ENCODE results near the gene ANAPC1.
"Not testable (repeated sequence)": the region's sequence is repeated elsewhere in the genome, so short reads cannot be mapped to it uniquely, and the experiment has no call there.

ANAPC1 gene

GRCh38 chr2:111790633-111791032, 93.4 kb downstream of the ANAPC1 start:
- not testable (repeated sequence) for H3K4me3 ChIP-seq (replicated peaks in 1 of 2; ENCODE audit: low read depth in 2 of 2, low read length in 2 of 2); DNase-seq (ENCODE audit: low read depth in 2 of 2)

GRCh38 chr2:111784081-111784480, 99.9 kb downstream of the ANAPC1 start:
- not testable (repeated sequence) for DNase-seq (ENCODE audit: low read depth in 2 of 2); H3K4me3 ChIP-seq (replicated peaks in 1 of 2; ENCODE audit: low read depth in 2 of 2, low read length in 2 of 2)

- DNase-seq (ENCODE audit: low read depth in 2 of 2); H3K4me3 ChIP-seq (replicated peaks in 1 of 2; ENCODE audit: low read depth in 2 of 2, low read length in 2 of 2): not testable (repeated sequence)
Observed at GRCh38 chr2:111782195-111782594, 101.8 kb downstream of the ANAPC1 start.

GRCh38 chr2:111781443-111782094, 102.4 kb downstream of the ANAPC1 start:
- not testable (repeated sequence) for DNase-seq (ENCODE audit: low read depth in 2 of 2); H3K4me3 ChIP-seq (replicated peaks in 1 of 2; ENCODE audit: low read depth in 2 of 2, low read length in 2 of 2)

- H3K4me3 ChIP-seq (replicated peaks in 1 of 2; ENCODE audit: low read depth in 2 of 2, low read length in 2 of 2); DNase-seq (ENCODE audit: low read depth in 2 of 2): not testable (repeated sequence)
Observed at GRCh38 chr2:111777155-111777554, 106.8 kb downstream of the ANAPC1 start.

GRCh38 chr2:111776296-111776695, 107.7 kb downstream of the ANAPC1 start:
- not testable (repeated sequence) for H3K4me3 ChIP-seq (replicated peaks in 1 of 2; ENCODE audit: low read depth in 2 of 2, low read length in 2 of 2); DNase-seq (ENCODE audit: low read depth in 2 of 2)

GRCh38 chr2:111772180-111772579, 111.8 kb downstream of the ANAPC1 start:
- not testable (repeated sequence) for H3K4me3 ChIP-seq (replicated peaks in 1 of 2; ENCODE audit: low read depth in 2 of 2, low read length in 2 of 2)

GRCh38 chr2:111770916-111771658, 112.9 kb downstream of the ANAPC1 start:
- not testable (repeated sequence) for H3K4me3 ChIP-seq (replicated peaks in 1 of 2; ENCODE audit: low read depth in 2 of 2, low read length in 2 of 2); DNase-seq (ENCODE audit: low read depth in 2 of 2)

More at GRCh38 chr2:111772180-111772579, 111.8 kb downstream of the ANAPC1 start:
- not testable (repeated sequence) for DNase-seq (ENCODE audit: low read depth in 2 of 2)

- not testable (repeated sequence) for H3K4me3 ChIP-seq (replicated peaks in 1 of 2; ENCODE audit: low read depth in 2 of 2, low read length in 2 of 2); DNase-seq (ENCODE audit: low read depth in 2 of 2)
Observed at GRCh38 chr2:111768266-111769190, 115.5 kb downstream of the ANAPC1 start.

GRCh38 chr2:111767087-111767486, 116.9 kb downstream of the ANAPC1 start:
- not testable (repeated sequence) for H3K4me3 ChIP-seq (replicated peaks in 1 of 2; ENCODE audit: low read depth in 2 of 2, low read length in 2 of 2); DNase-seq (ENCODE audit: low read depth in 2 of 2)

GRCh38 chr2:111766295-111766694, 117.7 kb downstream of the ANAPC1 start:
- H3K4me3 ChIP-seq (replicated peaks in 1 of 2; ENCODE audit: low read depth in 2 of 2, low read length in 2 of 2); DNase-seq (ENCODE audit: low read depth in 2 of 2): not testable (repeated sequence)

- not testable (repeated sequence) for DNase-seq (ENCODE audit: low read depth in 2 of 2); H3K4me3 ChIP-seq (replicated peaks in 1 of 2; ENCODE audit: low read depth in 2 of 2, low read length in 2 of 2)
Observed at GRCh38 chr2:111764151-111764550, 119.8 kb downstream of the ANAPC1 start.

GRCh38 chr2:111760697-111761284, 123.2 kb downstream of the ANAPC1 start:
- not testable (repeated sequence) for DNase-seq (ENCODE audit: low read depth in 2 of 2); H3K4me3 ChIP-seq (replicated peaks in 1 of 2; ENCODE audit: low read depth in 2 of 2, low read length in 2 of 2)

GRCh38 chr2:111752533-111752932, 131.5 kb downstream of the ANAPC1 start:
- DNase-seq (ENCODE audit: low read depth in 2 of 2); H3K4me3 ChIP-seq (replicated peaks in 1 of 2; ENCODE audit: low read depth in 2 of 2, low read length in 2 of 2): not testable (repeated sequence)

- H3K4me3 ChIP-seq (replicated peaks in 1 of 2; ENCODE audit: low read depth in 2 of 2, low read length in 2 of 2); DNase-seq (ENCODE audit: low read depth in 2 of 2): not testable (repeated sequence)
Observed at GRCh38 chr2:111750641-111751040, 133.4 kb downstream of the ANAPC1 start.

GRCh38 chr2:111748429-111748828, 135.6 kb downstream of the ANAPC1 start:
- DNase-seq (ENCODE audit: low read depth in 2 of 2); H3K4me3 ChIP-seq (replicated peaks in 1 of 2; ENCODE audit: low read depth in 2 of 2, low read length in 2 of 2): not testable (repeated sequence)
